CD4-positive, CD25-positive, alpha-beta regulatory T cell (primary cell): ENCODE data around the gene BBS2. TPM values are rescaled to one million over a fixed set of nuclear protein-coding genes. Genes with fewer than 3 reads are reported as not detected.
A peak's percentile ranks its signal among the peaks of the same experiment; 100 is the strongest.

ENCODE experiments used
- ATAC-seq, 2 donors: fragments of 150-1000 bp; cut with Tn5 transposase; one replicate each; pipeline ENCODE4 v1.10.0; 2021; ENCODE audit warnings: low read depth in 2 of 2, moderate number of reproducible peaks in 2 of 2, moderate library complexity in 1 of 2
- DNase-seq, 3 donors: peaks; one replicate each; pipeline versions ENCODE4 v3.0.0 to v3.0.0-alpha.2; 2012 to 2022; ENCODE audit warnings: mixed read lengths in 1 of 3
- H3K27ac ChIP-seq: one replicate; pipeline ENCODE4 v1.7.0; 2013; ENCODE audit warnings: mild to moderate bottlenecking, low read length; ENCODE audit not compliant: insufficient read depth, poor library complexity, severe bottlenecking
- H3K27me3 ChIP-seq: one replicate; pipeline ENCODE4 v1.7.0; 2013; ENCODE audit warnings: low read length; ENCODE audit not compliant: control insufficient read depth, insufficient read depth
- H3K36me3 ChIP-seq: one replicate; pipeline ENCODE4 v1.7.0; 2013; ENCODE audit warnings: mild to moderate bottlenecking, low read length, moderate library complexity; ENCODE audit not compliant: control insufficient read depth, insufficient read depth
- H3K4me1 ChIP-seq: 2 replicates; pipeline ENCODE4 v1.7.0; 2013; ENCODE audit warnings: mild to moderate bottlenecking, low read length; ENCODE audit not compliant: insufficient read depth, control insufficient read depth, poor library complexity, severe bottlenecking
- H3K4me3 ChIP-seq: one replicate; pipeline ENCODE4 v1.7.0; 2013; ENCODE audit warnings: low read depth, mild to moderate bottlenecking, low read length, moderate library complexity
- H3K9me3 ChIP-seq, 2 experiments: 1 replicate in 1 of 2; 2 replicates in 1 of 2; pipeline ENCODE4 v1.7.0; 2013; ENCODE audit warnings: low read length in 2 of 2, mild to moderate bottlenecking in 1 of 2, moderate library complexity in 1 of 2; ENCODE audit not compliant: control insufficient read depth in 2 of 2
- H3K27ac Mint-ChIP-seq, 3 donors: one replicate each; pipeline ENCODE4 v1.8.0; 2020 to 2022; ENCODE audit warnings: mild to moderate bottlenecking in 3 of 3, mixed read lengths in 3 of 3, moderate library complexity in 2 of 3
- H3K27me3 Mint-ChIP-seq: one replicate; pipeline ENCODE4 v1.8.0; 2022; ENCODE audit warnings: mild to moderate bottlenecking, mixed read lengths
- H3K36me3 Mint-ChIP-seq: one replicate; pipeline ENCODE4 v1.8.0; 2020; ENCODE audit warnings: mixed read lengths
- H3K4me1 Mint-ChIP-seq, 4 donors: one replicate each; pipeline ENCODE4 v1.8.0; 2020 to 2022; ENCODE audit warnings: mixed read lengths in 4 of 4, mild to moderate bottlenecking in 1 of 4
- H3K4me3 Mint-ChIP-seq, 4 donors: one replicate each; pipeline ENCODE4 v1.8.0; 2020 to 2022; ENCODE audit warnings: mild to moderate bottlenecking in 4 of 4, mixed read lengths in 4 of 4, moderate library complexity in 3 of 4
- H3K9me3 Mint-ChIP-seq, 7 donors: one replicate each; pipeline ENCODE4 v1.8.0; 2020 to 2022; ENCODE audit warnings: mixed read lengths in 7 of 7, mild to moderate bottlenecking in 3 of 7, moderate library complexity in 2 of 7
- polyA plus RNA-seq, 4 donors: library from polyadenylated mRNA; unstranded; fragments of 300-500 nt; fragmentation: Illumina TruSeq; gene quantifications; one replicate each; pipeline ENCODE4 v1.2.3, GENCODE V29; 2021
- total RNA-seq: library from RNA; stranded (reverse); gene quantifications from one replicate; pipeline ENCODE4 v1.2.3, GENCODE V29; 2022

The BBS2 gene
- total and polyA plus RNA-seq, 5 donors from 2014 or later, result 24.8 to 46.5 (median 37.0) TPM

GRCh38 chr16:56451753-56452689, 67.8 kb downstream of the BBS2 start:
- peaks cover 41 to 72% (median 58%) of the 10 kb centered on the region in 4 donors for H3K4me1 Mint-ChIP-seq

GRCh38 chr16:56450986-56451752, 68.7 kb downstream of the BBS2 start, which contains the start of the genes NUDT21 and OGFOD1:
NUDT21 (minus strand) TSS chr16:56451332; CDS start chr16:56451202, 130 bp downstream.
OGFOD1 (plus strand) TSS chr16:56451554; CDS start chr16:56451613, 59 bp downstream.
- Histone ChIP-seq H3K27ac (peak within 1 kb of the TSS; percentile 84), H3K4me1 (peaks cover 44% of the 10 kb centered on the region), H3K9me3 (no peaks in the 10 kb centered on the region), H3K4me3 (peak within 1 kb of the TSS; percentile 98), H3K27me3 (no peaks in the 10 kb centered on the region), H3K36me3 (peaks cover 36% of the 10 kb centered on the region)
- peak within 1 kb of the TSS; percentile 94 to 98 (median 96) for H3K27ac Mint-ChIP-seq
- no peaks in the 10 kb centered on the region for H3K27me3 Mint-ChIP-seq
- peaks cover 33 to 71% (median 56%) of the 10 kb centered on the region in 4 donors for H3K4me1 Mint-ChIP-seq
- H3K9me3 Mint-ChIP-seq, result peaks cover 0 to 2% (median 0%) of the 10 kb centered on the region in 7 donors
- ATAC-seq, result peak; percentile 99
- peak within 1 kb of the TSS; percentile 92 to 100 (median 96) for H3K4me3 Mint-ChIP-seq
- peak; percentile 91 to 98 (median 95) for DNase-seq
- peaks cover 15% of the 10 kb centered on the region for H3K36me3 Mint-ChIP-seq

More at GRCh38 chr16:56451753-56452689, 67.8 kb downstream of the BBS2 start:
- Histone ChIP-seq H3K27ac (peak overlapping the region; percentile 84), H3K27me3 (no peaks in the 10 kb centered on the region), H3K4me3 (peak overlapping the region; percentile 98), H3K9me3 (no peaks in the 10 kb centered on the region), H3K4me1 (peaks cover 44% of the 10 kb centered on the region), H3K36me3 (peaks cover 38% of the 10 kb centered on the region)
- H3K36me3 Mint-ChIP-seq, result peaks cover 22% of the 10 kb centered on the region
- peaks cover 0 to 2% (median 0%) of the 10 kb centered on the region in 7 donors for H3K9me3 Mint-ChIP-seq
- peak; percentile 19 to 26 for ATAC-seq
- peak overlapping the region; percentile 92 to 100 (median 96) for H3K4me3 Mint-ChIP-seq
- DNase-seq, result peak in 2 of 3 donors; percentile 2 to 19
- H3K27ac Mint-ChIP-seq, result peak overlapping the region; percentile 94 to 98 (median 96)
- no peaks in the 10 kb centered on the region for H3K27me3 Mint-ChIP-seq

- Histone ChIP-seq H3K9me3 (no peaks in the 10 kb centered on the region), H3K27me3 (no peaks in the 10 kb centered on the region), H3K36me3 (peaks cover 31% of the 10 kb centered on the region), H3K27ac (peak overlapping the region; percentile 84), H3K4me1 (peaks cover 44% of the 10 kb centered on the region), H3K4me3 (peak overlapping the region; percentile 98)
- Mint-ChIP-seq H3K9me3 (peaks cover 0 to 2% (median 0%) of the 10 kb centered on the region in 7 donors), H3K36me3 (peaks cover 12% of the 10 kb centered on the region), H3K4me3 (peak overlapping the region; percentile 92 to 100 (median 96)), H3K27ac (peak overlapping the region; percentile 94 to 98 (median 96)), H3K4me1 (peaks cover 25 to 70% (median 50%) of the 10 kb centered on the region in 4 donors), H3K27me3 (no peaks in the 10 kb centered on the region)
- DNase-seq, result peak in 1 of 3 donors; percentile 25
- peak in 1 of 2 donors; percentile 12 for ATAC-seq
Measured at GRCh38 chr16:56450275-56450985, 69.4 kb downstream of the BBS2 start.

GRCh38 chr16:56448005-56448404, 71.8 kb downstream of the BBS2 start:
- Histone ChIP-seq H3K36me3 (peaks cover 29% of the 10 kb centered on the region), H3K9me3 (no peaks in the 10 kb centered on the region), H3K27me3 (no peaks in the 10 kb centered on the region), H3K4me3 (peak overlapping the region; percentile 42), H3K27ac (no peak overlapping the region), H3K4me1 (peaks cover 38% of the 10 kb centered on the region)
- no peaks in the 10 kb centered on the region for H3K27me3 Mint-ChIP-seq
- peak overlapping the region; percentile 1 to 61 (median 55) for H3K4me3 Mint-ChIP-seq
- DNase-seq, result no peak
- H3K4me1 Mint-ChIP-seq, result peaks cover 25 to 63% (median 42%) of the 10 kb centered on the region in 4 donors
- no peak for ATAC-seq
- peaks cover 0 to 2% (median 0%) of the 10 kb centered on the region in 7 donors for H3K9me3 Mint-ChIP-seq
- H3K36me3 Mint-ChIP-seq, result peaks cover 10% of the 10 kb centered on the region
- H3K27ac Mint-ChIP-seq, result peak overlapping the region; percentile 28 to 58 (median 52)

- no peaks in the 10 kb centered on the region for H3K9me3 ChIP-seq
- H3K27me3 Mint-ChIP-seq, result no peaks in the 10 kb centered on the region
- peaks cover 25 to 62% (median 37%) of the 10 kb centered on the region in 4 donors for H3K4me1 Mint-ChIP-seq
- ATAC-seq, result no peak
- no peak for DNase-seq
- no peak overlapping the region for H3K27ac ChIP-seq
- H3K4me3 ChIP-seq, result peak overlapping the region; percentile 4
- peak overlapping the region in 2 of 3 donors; percentile 37 to 58 for H3K27ac Mint-ChIP-seq
- H3K36me3 Mint-ChIP-seq, result peaks cover 16% of the 10 kb centered on the region
- peaks cover 31% of the 10 kb centered on the region for H3K4me1 ChIP-seq
- H3K36me3 ChIP-seq, result peaks cover 29% of the 10 kb centered on the region
- peaks cover 0 to 2% (median 0%) of the 10 kb centered on the region in 7 donors for H3K9me3 Mint-ChIP-seq
- H3K4me3 Mint-ChIP-seq, result peak overlapping the region in 1 of 4 donors; percentile 32
- no peaks in the 10 kb centered on the region for H3K27me3 ChIP-seq
Measured at GRCh38 chr16:56447286-56447685, 72.5 kb downstream of the BBS2 start.

- Histone ChIP-seq H3K4me3 (no peak overlapping the region), H3K9me3 (no peaks in the 10 kb centered on the region), H3K27ac (no peak overlapping the region), H3K36me3 (peaks cover 63% of the 10 kb centered on the region), H3K4me1 (no peaks in the 10 kb centered on the region), H3K27me3 (no peaks in the 10 kb centered on the region)
- Mint-ChIP-seq H3K36me3 (peaks cover 40% of the 10 kb centered on the region), H3K27me3 (no peaks in the 10 kb centered on the region), H3K9me3 (no peaks in the 10 kb centered on the region), H3K4me3 (no peak overlapping the region), H3K27ac (no peak overlapping the region), H3K4me1 (peaks cover 6 to 21% (median 11%) of the 10 kb centered on the region in 4 donors)
- ATAC-seq, result no peak
- DNase-seq, result no peak
Measured at GRCh38 chr16:56438038-56438437, 81.8 kb downstream of the BBS2 start.

- H3K4me1 ChIP-seq, result no peaks in the 10 kb centered on the region
- H3K4me3 ChIP-seq, result no peak overlapping the region
- Mint-ChIP-seq H3K9me3 (no peaks in the 10 kb centered on the region), H3K4me1 (peaks cover 3 to 10% (median 6%) of the 10 kb centered on the region in 4 donors), H3K4me3 (no peak overlapping the region), H3K27me3 (no peaks in the 10 kb centered on the region), H3K36me3 (peaks cover 30% of the 10 kb centered on the region), H3K27ac (no peak overlapping the region)
- no peak overlapping the region for H3K27ac ChIP-seq
- H3K36me3 ChIP-seq, result peaks cover 70% of the 10 kb centered on the region
- no peaks in the 10 kb centered on the region for H3K9me3 ChIP-seq
- H3K27me3 ChIP-seq, result no peaks in the 10 kb centered on the region
- DNase-seq (no peak), ATAC-seq (no peak)
Measured at GRCh38 chr16:56436258-56436657, 83.6 kb downstream of the BBS2 start.
